Lower lobe of right lung (tissue), 2 donors: ENCODE measurements around the gene NELL1. TPM values are rescaled to one million over a fixed set of nuclear protein-coding genes. Genes with fewer than 3 reads are reported as not detected.

Experiments
- ATAC-seq, 2 donors: fragments of 200-7000 bp; cut with Tn5 transposase; one replicate each; pipeline ENCODE4 v1.9.1; 2020 to 2022; ENCODE audit warnings: mild to moderate bottlenecking in 2 of 2, moderate library complexity in 2 of 2
- DNase-seq: peaks from one replicate; pipeline ENCODE4 v3.0.0-alpha.2; 2020
- H3K27ac ChIP-seq: fragments of 200-600 bp; one replicate; pipeline ENCODE4 v1.8.0; 2022
- H3K27me3 ChIP-seq: fragments of 200-600 bp; one replicate; pipeline ENCODE4 v1.8.0; 2022; ENCODE audit warnings: low read depth
- H3K36me3 ChIP-seq: fragments of 200-600 bp; one replicate; pipeline ENCODE4 v1.8.0; 2022; ENCODE audit warnings: mild to moderate bottlenecking
- H3K4me1 ChIP-seq: fragments of 200-600 bp; one replicate; pipeline ENCODE4 v1.8.0; 2022
- H3K4me3 ChIP-seq: fragments of 200-600 bp; one replicate; pipeline ENCODE4 v1.8.0; 2022; ENCODE audit warnings: mild to moderate bottlenecking
- H3K9me3 ChIP-seq: fragments of 200-600 bp; one replicate; pipeline ENCODE4 v1.8.0; 2022
- CTCF ChIP-seq: fragments of 200-600 bp; IDR thresholded peaks from one replicate; pipeline ENCODE4 v1.8.0; 2022; ENCODE audit warnings: antibody characterized with exemption, mild to moderate bottlenecking
- intact Hi-C: fragments of 100-400 bp; cut with DNase I; formaldehyde crosslinking; loops from one replicate; pipeline ENCODE4 v1.11.0; 2022
- total RNA-seq: library from RNA; stranded (reverse); fragmentation: NEBNext Ultra II Directional; extraction: Animal tissue kit (Norgen Biotek cat#: 25700); gene quantifications from one replicate; pipeline ENCODE4 v1.2.1, GENCODE V29; 2021
- donor health status: DM: no; HTN: yes; CAD: no; lungs with severe emphysema.

Gene NELL1
- total RNA-seq, 1 donor from 2014 or later = 0.15 TPM

- H3K9me3 ChIP-seq = no peaks in the 10 kb centered on the region
- H3K4me1 ChIP-seq = no peaks in the 10 kb centered on the region
- intact Hi-C loops = no loop called here
- no peak overlapping the region for H3K27ac ChIP-seq
- no peak for ATAC-seq
- H3K27me3 ChIP-seq = peaks cover 5% of the 10 kb centered on the region
- DNase-seq = no peak
- TF ChIP-seq CTCF = no peak
- H3K4me3 ChIP-seq = no peak overlapping the region
- no peaks in the 10 kb centered on the region for H3K36me3 ChIP-seq
Observed at GRCh38 chr11:20634781-20635180, 34.6 kb upstream of the NELL1 start.

GRCh38 chr11:20638074-20638473 is 31.3 kb upstream of the NELL1 start:
- TF ChIP-seq CTCF = no peak
- Histone ChIP-seq H3K27ac (no peak overlapping the region), H3K9me3 (no peaks in the 10 kb centered on the region), H3K27me3 (peaks cover 5% of the 10 kb centered on the region), H3K36me3 (no peaks in the 10 kb centered on the region), H3K4me3 (no peak overlapping the region), H3K4me1 (no peaks in the 10 kb centered on the region)
- intact Hi-C loops = no loop called here
- ATAC-seq (no peak), DNase-seq (no peak)

- TF ChIP-seq CTCF = no peak
- H3K4me3 ChIP-seq = no peak overlapping the region
- no peak for ATAC-seq
Observed at GRCh38 chr11:20639688-20640087, 29.7 kb upstream of the NELL1 start.

GRCh38 chr11:20640401-20640800 is 29.0 kb upstream of the NELL1 start:
- TF ChIP-seq CTCF = no peak
- DNase-seq = no peak
- Histone ChIP-seq H3K9me3 (no peaks in the 10 kb centered on the region), H3K36me3 (no peaks in the 10 kb centered on the region), H3K4me3 (no peak overlapping the region), H3K27me3 (peaks cover 5% of the 10 kb centered on the region), H3K27ac (no peak overlapping the region), H3K4me1 (no peaks in the 10 kb centered on the region)
- intact Hi-C loops = no loop called here
- ATAC-seq = no peak

More at GRCh38 chr11:20639688-20640087, 29.7 kb upstream of the NELL1 start:
- Histone ChIP-seq H3K27ac (no peak overlapping the region), H3K27me3 (peaks cover 5% of the 10 kb centered on the region), H3K4me1 (no peaks in the 10 kb centered on the region), H3K9me3 (no peaks in the 10 kb centered on the region), H3K36me3 (no peaks in the 10 kb centered on the region)
- no peak for DNase-seq
- intact Hi-C loops = no loop called here

- DNase-seq (no peak), ATAC-seq (no peak)
- H3K27me3 ChIP-seq = peaks cover 3% of the 10 kb centered on the region
- no peak overlapping the region for H3K27ac ChIP-seq
- intact Hi-C loops = no loop called here
- H3K4me3 ChIP-seq = no peak overlapping the region
- TF ChIP-seq CTCF = no peak
- H3K4me1 ChIP-seq = no peaks in the 10 kb centered on the region
- H3K36me3 ChIP-seq = no peaks in the 10 kb centered on the region
- H3K9me3 ChIP-seq = no peaks in the 10 kb centered on the region
Observed at GRCh38 chr11:20644360-20644759, 25.0 kb upstream of the NELL1 start.

- Histone ChIP-seq H3K27ac (no peak overlapping the region), H3K4me1 (no peaks in the 10 kb centered on the region), H3K4me3 (no peak overlapping the region), H3K27me3 (no peaks in the 10 kb centered on the region), H3K9me3 (no peaks in the 10 kb centered on the region), H3K36me3 (no peaks in the 10 kb centered on the region)
- intact Hi-C loops = no loop called here
- peak in 1 of 2 donors; percentile 65 for ATAC-seq
- DNase-seq = no peak
- TF ChIP-seq CTCF = peak; percentile 88
Observed at GRCh38 chr11:20647976-20648565, 21.3 kb upstream of the NELL1 start.
